ENCODE results near the gene CREBZF. TPM values are rescaled to one million over a fixed set of nuclear protein-coding genes. Genes with fewer than 3 reads are reported as not detected.

Gene CREBZF
- total and polyA plus RNA-seq, 8 donors: 30.2 to 137 (median 119) TPM

DNA sequence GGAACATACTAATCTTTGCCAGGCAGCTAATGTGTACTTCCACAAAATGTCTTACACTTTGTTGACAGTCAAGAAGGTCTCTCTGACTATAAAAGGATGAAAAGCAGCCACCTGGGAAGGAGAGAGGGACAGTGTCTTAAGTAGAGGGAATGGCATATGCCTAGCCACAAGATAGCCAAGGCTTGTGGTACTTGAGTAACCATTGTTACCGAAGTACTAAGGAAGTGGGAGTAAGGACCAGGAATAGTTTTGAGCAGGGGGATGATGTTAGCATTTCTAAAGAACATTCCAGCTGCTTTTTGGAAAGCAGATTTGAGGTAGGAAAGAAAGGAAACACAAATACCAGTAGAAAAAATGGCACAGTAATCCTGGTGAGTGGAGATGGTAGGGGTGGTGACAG, 13.8 kb downstream of the CREBZF start:
- no peak overlapping the region for H3K27ac ChIP-seq
- H3K9me3 ChIP-seq: no peaks in the 10 kb centered on the region
- intact Hi-C loops (cut with DNase I): no loop called here
- ATAC-seq: no peak
- peaks cover 0 to 33% of the 10 kb centered on the region in 2 donors for H3K36me3 ChIP-seq
- H3K4me1 ChIP-seq: peaks cover 0 to 19% of the 10 kb centered on the region in 2 donors
- H3K27me3 ChIP-seq: no peaks in the 10 kb centered on the region
- DNase-seq: no peak
- H3K4me3 ChIP-seq: no peak overlapping the region
- TF ChIP-seq, protein P1, sequence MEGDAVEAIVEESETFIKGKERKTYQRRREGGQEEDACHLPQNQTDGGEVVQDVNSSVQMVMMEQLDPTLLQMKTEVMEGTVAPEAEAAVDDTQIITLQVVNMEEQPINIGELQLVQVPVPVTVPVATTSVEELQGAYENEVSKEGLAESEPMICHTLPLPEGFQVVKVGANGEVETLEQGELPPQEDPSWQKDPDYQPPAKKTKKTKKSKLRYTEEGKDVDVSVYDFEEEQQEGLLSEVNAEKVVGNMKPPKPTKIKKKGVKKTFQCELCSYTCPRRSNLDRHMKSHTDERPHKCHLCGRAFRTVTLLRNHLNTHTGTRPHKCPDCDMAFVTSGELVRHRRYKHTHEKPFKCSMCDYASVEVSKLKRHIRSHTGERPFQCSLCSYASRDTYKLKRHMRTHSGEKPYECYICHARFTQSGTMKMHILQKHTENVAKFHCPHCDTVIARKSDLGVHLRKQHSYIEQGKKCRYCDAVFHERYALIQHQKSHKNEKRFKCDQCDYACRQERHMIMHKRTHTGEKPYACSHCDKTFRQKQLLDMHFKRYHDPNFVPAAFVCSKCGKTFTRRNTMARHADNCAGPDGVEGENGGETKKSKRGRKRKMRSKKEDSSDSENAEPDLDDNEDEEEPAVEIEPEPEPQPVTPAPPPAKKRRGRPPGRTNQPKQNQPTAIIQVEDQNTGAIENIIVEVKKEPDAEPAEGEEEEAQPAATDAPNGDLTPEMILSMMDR (IDR thresholded peaks at IDR 0.05): no peak

DNA sequence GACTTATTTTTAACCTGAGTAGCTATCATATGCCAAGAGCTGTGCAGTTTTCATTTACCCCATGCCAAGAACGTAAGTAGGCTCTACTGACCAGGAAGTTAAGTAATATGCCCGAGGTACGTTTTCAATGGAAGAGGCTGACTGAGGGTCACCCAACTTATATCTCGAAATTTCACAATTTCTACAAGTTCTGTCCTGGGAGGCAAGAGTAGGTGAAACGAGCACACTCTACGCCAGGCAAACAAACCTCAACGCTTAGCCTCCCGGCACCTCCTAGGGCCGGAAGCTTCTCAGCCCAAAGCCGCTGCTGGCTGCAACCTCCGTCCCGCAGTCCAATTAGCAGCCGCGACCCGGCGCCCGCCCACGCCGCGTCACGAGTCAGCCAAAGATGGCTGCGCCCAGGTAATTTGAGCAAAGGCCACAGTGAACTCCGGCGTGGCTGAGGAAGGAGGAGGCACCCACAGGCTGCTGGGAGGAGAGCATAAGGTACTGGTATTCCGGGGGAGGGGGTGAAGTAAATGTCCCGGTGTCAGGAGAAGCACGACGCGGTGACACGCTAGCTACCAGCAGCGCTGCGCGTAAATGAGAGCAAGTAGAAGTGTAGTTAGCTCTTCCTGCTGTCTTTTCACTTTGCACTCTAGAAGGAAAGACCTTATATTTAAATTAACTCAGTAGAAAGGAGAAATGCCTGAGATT, 17.2 kb downstream of the CREBZF start, which contains the start of gene TMEM126A:
TSS of gene TMEM126A (plus strand) at position 364 of the 696 bp plus-strand sequence. CDS start 2,289 bp downstream, outside the sequence.
- H3K27ac ChIP-seq: peak within 1 kb of the TSS; percentile 37 to 76
- peak; percentile 100 for ATAC-seq
- intact Hi-C loops (cut with DNase I): no loop called here

DNA sequence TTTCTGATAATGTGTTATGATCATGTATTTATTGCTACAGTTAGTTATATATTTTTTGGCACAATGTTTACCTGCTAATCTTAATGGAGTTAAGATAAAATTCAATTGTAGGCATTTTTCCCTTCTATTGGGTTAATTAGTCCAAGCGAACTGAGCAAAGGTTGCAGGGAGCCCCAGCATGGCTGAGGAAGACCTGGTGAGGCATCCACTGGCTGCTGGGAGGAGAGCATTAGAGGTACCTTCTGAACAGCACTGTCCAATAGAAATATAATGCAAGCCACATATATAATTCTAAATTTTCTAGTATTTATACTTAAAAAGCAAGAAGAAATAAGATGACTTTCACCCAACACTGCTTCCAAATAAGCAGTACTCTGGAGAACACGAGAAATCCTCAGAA, 17.9 kb downstream of the CREBZF start:
- peaks cover 0 to 22% of the 10 kb centered on the region in 2 donors for H3K27me3 ChIP-seq
- peaks cover 0 to 19% of the 10 kb centered on the region in 2 donors for H3K4me1 ChIP-seq
- peak overlapping the region; percentile 37 to 76 for H3K27ac ChIP-seq
- peaks cover 0 to 7% of the 10 kb centered on the region in 2 donors for H3K36me3 ChIP-seq
- intact Hi-C loops (cut with DNase I): no loop called here
- no peaks in the 10 kb centered on the region for H3K9me3 ChIP-seq
- peak; percentile 22 for ATAC-seq
- no peak for DNase-seq
- peak overlapping the region; percentile 45 to 65 for H3K4me3 ChIP-seq
- TF ChIP-seq, protein P1 (IDR thresholded peaks at IDR 0.05): no peak

More for the DNA sequence above, 17.2 kb downstream of the CREBZF start, which contains the start of gene TMEM126A:
- H3K4me3 ChIP-seq: peak within 1 kb of the TSS; percentile 45 to 65
- peaks cover 0 to 19% of the 10 kb centered on the region in 2 donors for H3K4me1 ChIP-seq
- DNase-seq: peak; percentile 82 to 98 (median 91)
- peaks cover 0 to 22% of the 10 kb centered on the region in 2 donors for H3K27me3 ChIP-seq
- H3K36me3 ChIP-seq: peaks cover 0 to 7% of the 10 kb centered on the region in 2 donors
- H3K9me3 ChIP-seq: no peaks in the 10 kb centered on the region
- TF ChIP-seq, protein P1 (IDR thresholded peaks at IDR 0.05): no peak

DNA sequence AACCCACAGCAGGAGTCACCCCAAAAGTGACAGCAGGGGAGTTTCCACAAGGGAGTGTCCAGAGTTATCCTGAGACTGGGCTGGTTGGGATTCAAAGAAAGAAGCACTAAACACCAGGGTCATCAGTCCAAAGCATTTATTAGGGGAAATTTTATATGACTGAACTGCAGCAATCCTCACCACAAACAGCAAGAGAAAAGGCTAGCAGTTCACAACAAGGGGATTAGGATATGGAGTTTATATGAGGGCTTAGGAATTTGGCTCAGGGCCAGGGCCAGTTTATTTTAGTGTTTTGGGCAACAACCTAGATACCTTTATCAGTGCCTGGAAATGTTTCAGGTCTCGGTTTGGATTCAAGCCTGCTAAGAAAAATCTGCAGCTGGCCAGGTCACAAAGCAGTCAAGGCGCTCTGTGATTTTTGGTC, 21.7 kb downstream of the CREBZF start:
- Histone ChIP-seq H3K9me3 (no peaks in the 10 kb centered on the region), H3K27me3 (peaks cover 0 to 22% of the 10 kb centered on the region in 2 donors), H3K4me1 (peaks cover 0 to 8% of the 10 kb centered on the region in 2 donors), H3K36me3 (peaks cover 0 to 1% of the 10 kb centered on the region in 2 donors), H3K4me3 (no peak overlapping the region), H3K27ac (no peak overlapping the region)
- DNase-seq: no peak
- no peak for ATAC-seq
- intact Hi-C loops (cut with DNase I): no loop called here
- TF ChIP-seq, protein P1 (IDR thresholded peaks at IDR 0.05): no peak

DNA sequence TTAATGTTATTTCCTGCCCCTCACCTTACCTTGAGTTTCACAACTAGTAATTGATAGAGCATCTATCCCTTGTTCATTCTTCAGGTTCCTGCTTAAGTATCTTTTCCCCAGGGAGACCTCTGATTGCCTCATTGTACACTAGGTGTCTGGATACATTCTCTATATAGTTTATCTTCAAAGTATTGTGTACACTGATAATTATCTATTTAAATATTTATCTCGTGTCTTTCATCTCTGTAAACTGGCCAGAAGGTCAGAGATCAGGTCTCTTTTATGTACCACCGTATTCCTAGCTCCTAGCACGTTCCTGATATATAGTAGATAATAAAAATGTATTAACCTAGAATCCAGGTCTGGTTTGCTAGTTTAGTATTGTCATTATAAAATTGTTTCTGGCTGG, 30.2 kb downstream of the CREBZF start:
- Histone ChIP-seq H3K4me3 (no peak overlapping the region), H3K27me3 (no peaks in the 10 kb centered on the region), H3K9me3 (no peaks in the 10 kb centered on the region), H3K4me1 (peaks cover 2 to 14% of the 10 kb centered on the region in 2 donors), H3K36me3 (peaks cover 0 to 60% of the 10 kb centered on the region in 2 donors), H3K27ac (no peak overlapping the region)
- no peak for DNase-seq
- no peak for ATAC-seq
- TF ChIP-seq, protein P1 (IDR thresholded peaks at IDR 0.05): no peak
- intact Hi-C loops (cut with DNase I): no loop called here
